ENCODE measurements around the gene TPTE2.

TPTE2 gene

DNA sequence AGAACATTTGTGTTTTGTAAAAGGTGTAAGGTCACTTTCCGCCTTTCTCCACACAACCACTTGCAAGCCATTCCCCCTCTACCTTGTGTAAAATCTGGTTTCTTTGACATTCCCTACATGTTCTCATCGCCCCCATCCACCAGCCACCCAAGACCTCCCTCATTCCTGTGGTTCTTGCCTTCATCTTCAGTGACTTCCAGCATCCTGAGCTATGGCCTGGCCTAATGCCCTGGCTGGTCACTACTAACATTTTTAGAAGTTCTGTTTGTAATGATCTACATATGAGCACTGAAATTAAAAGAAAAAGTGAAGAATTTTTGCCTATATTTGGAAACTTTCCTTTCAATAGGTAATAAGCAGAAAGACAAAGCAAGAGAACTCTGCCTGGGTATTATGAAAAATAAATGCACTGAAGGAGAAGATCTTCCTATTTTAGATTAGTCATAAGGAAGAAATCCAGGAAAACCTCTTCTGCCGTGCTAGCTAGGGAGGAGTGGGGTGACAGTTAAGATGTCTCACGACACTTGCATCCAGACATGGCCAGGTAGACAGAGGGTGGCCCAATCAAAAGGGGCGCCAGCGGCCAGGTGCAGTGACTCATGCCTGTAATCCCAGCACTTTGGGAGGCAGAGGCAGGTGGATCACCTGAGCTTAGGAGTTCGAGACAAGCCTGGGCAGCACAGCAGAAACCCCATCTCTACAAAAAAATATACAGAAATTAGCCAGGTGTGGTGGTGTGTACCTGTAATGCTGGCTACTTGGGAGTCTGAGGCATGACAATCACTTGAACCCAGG is 44.0 kb upstream of the TPTE2 start:
- no peaks in the 10 kb centered on the region for H3K9me2 ChIP-seq (ENCODE audit: low read depth, low read length)
- TF ChIP-seq EZH2 (IDR thresholded peaks at IDR 0.05; ENCODE audit: borderline replicate concordance, low read length) = no peak
- TF ChIP-seq, protein P1, sequence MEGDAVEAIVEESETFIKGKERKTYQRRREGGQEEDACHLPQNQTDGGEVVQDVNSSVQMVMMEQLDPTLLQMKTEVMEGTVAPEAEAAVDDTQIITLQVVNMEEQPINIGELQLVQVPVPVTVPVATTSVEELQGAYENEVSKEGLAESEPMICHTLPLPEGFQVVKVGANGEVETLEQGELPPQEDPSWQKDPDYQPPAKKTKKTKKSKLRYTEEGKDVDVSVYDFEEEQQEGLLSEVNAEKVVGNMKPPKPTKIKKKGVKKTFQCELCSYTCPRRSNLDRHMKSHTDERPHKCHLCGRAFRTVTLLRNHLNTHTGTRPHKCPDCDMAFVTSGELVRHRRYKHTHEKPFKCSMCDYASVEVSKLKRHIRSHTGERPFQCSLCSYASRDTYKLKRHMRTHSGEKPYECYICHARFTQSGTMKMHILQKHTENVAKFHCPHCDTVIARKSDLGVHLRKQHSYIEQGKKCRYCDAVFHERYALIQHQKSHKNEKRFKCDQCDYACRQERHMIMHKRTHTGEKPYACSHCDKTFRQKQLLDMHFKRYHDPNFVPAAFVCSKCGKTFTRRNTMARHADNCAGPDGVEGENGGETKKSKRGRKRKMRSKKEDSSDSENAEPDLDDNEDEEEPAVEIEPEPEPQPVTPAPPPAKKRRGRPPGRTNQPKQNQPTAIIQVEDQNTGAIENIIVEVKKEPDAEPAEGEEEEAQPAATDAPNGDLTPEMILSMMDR (IDR thresholded peaks at IDR 0.05; ENCODE audit: low read length) = no peak
- H3K9me3 ChIP-seq (ENCODE audit: low read length) = 0 out of 2 replicates have a peak, but pooled peaks cover 6% of the 10 kb centered on the region
- H3K9ac ChIP-seq (ENCODE audit: low read length) = no peak overlapping the region
- no peak overlapping the region for H2AFZ ChIP-seq (ENCODE audit: low read length)
- H3K4me2 ChIP-seq (ENCODE audit: low read length) = no peak overlapping the region
- H3K4me3 ChIP-seq (ENCODE audit: low read depth, low read length, poor library complexity, severe bottlenecking) = no peak overlapping the region
- no peak overlapping the region for H3K27ac ChIP-seq (ENCODE audit: low read depth, low read length, poor library complexity, severe bottlenecking)
- H3K79me2 ChIP-seq (ENCODE audit: insufficient read depth, low read length) = no peaks in the 10 kb centered on the region
- H3F3A ChIP-seq (ENCODE audit: insufficient read depth, low read length) = no peaks in the 10 kb centered on the region
- H4K20me1 ChIP-seq (ENCODE audit: insufficient read depth, low read length) = no peaks in the 10 kb centered on the region
- peaks cover 8% of the 10 kb centered on the region; the same call in 1 of the 2 replicates for H3K36me3 ChIP-seq (ENCODE audit: insufficient read depth, low read length)
- H3K4me1 ChIP-seq (ENCODE audit: insufficient read depth, low read length, severe bottlenecking) = peaks cover 13% of the 10 kb centered on the region
- no peaks in the 10 kb centered on the region; the same call in 1 of the 2 replicates for H3K27me3 ChIP-seq (ENCODE audit: insufficient read depth, low read length)

DNA sequence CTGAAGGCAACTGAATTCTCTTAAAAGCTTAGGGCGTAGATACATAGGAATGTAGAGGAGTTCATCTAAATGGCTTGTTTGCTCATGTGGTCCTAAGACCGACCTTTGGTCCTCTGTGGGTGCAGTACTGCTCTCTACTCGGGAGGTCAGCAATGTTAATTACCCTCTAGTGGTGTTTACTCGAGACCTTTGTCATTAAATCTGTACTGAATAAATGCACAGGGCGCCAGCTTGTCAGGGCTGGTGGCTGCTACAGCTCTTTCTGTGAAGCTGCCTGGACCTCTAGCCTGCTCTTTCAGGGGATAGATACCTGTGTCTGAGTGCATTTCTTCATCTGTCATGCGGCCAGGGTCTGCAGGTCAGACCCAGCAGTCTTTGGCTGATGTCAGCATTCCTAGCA is 43.0 kb upstream of the TPTE2 start:
- Histone ChIP-seq H3K9me3 (ENCODE audit: low read length) (0 out of 2 replicates have a peak, but pooled peaks cover 6% of the 10 kb centered on the region), H3K9me2 (ENCODE audit: low read depth, low read length) (no peaks in the 10 kb centered on the region), H2AFZ (ENCODE audit: low read length) (no peak overlapping the region), H3K4me3 (ENCODE audit: low read depth, low read length, poor library complexity, severe bottlenecking) (no peak overlapping the region), H3K79me2 (ENCODE audit: insufficient read depth, low read length) (no peaks in the 10 kb centered on the region), H3K9ac (ENCODE audit: low read length) (no peak overlapping the region), H4K20me1 (ENCODE audit: insufficient read depth, low read length) (no peaks in the 10 kb centered on the region), H3K36me3 (ENCODE audit: insufficient read depth, low read length) (peaks cover 8% of the 10 kb centered on the region; the same call in 1 of the 2 replicates), H3K27ac (ENCODE audit: low read depth, low read length, poor library complexity, severe bottlenecking) (no peak overlapping the region), H3K27me3 (ENCODE audit: insufficient read depth, low read length) (no peaks in the 10 kb centered on the region; the same call in 1 of the 2 replicates), H3K4me2 (ENCODE audit: low read length) (no peak overlapping the region), H3F3A (ENCODE audit: insufficient read depth, low read length) (no peaks in the 10 kb centered on the region), H3K4me1 (ENCODE audit: insufficient read depth, low read length, severe bottlenecking) (peaks cover 13% of the 10 kb centered on the region)
- TF ChIP-seq EZH2 (IDR thresholded peaks at IDR 0.05; ENCODE audit: borderline replicate concordance, low read length) = no peak
- TF ChIP-seq, protein P1 (IDR thresholded peaks at IDR 0.05; ENCODE audit: low read length) = no peak

DNA sequence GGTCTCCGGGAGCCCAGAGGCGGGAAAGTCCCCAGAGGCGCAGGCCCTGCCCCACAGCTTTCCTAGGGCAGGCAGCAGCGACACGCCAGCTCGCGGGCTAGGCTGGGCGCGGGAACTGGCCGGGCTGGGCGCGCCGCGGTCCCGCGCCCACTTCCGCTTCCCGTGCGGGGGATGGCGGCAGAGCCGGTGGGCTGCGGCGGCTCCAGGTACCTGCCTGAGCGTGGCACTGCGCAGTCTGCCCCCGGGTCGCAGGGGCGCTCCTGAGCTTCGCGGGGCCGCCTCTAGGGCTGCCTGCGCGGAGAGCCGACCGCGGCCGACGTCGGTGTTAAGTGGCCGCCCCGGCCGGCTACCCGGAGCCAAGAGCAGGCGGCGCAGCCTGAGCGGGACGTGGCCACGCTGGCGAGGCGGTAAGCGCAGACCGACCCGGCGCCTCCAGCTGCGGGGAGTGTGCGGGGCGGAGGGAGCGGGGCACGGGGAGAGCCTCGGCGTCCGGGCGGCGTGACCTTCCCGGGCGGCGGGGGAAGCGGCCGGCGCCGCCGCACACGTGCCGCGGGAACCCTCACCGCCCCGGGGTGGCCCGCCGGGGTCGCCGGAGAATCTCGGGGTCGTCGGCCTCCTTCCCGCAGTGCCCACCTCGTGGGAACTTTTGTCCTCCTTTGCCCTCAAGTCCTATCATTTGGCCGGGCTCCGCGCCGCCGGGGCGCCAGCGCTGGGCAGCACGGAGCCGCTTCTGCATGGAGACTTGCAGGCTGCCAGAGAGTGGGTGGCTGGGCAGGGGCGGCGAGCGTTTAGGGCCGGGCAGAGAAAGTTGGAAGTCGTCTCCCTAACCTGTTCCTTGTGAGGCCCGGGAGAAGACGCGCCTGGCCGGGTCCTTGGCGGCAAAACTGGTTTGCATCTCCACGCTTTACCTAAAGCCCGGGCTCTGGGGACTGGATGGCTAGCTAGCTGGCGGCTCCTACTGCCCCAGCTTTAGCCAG is 40.7 kb upstream of the TPTE2 start:
- Histone ChIP-seq H3K36me3 (ENCODE audit: insufficient read depth, low read length) (peaks cover 8% of the 10 kb centered on the region; the same call in 1 of the 2 replicates), H3K27ac (ENCODE audit: low read depth, low read length, poor library complexity, severe bottlenecking) (no peak overlapping the region), H3K27me3 (ENCODE audit: insufficient read depth, low read length) (no peaks in the 10 kb centered on the region; the same call in 1 of the 2 replicates), H3K4me2 (ENCODE audit: low read length) (peak overlapping the region; percentile 90), H3K4me3 (ENCODE audit: low read depth, low read length, poor library complexity, severe bottlenecking) (peak overlapping the region; percentile 62), H3F3A (ENCODE audit: insufficient read depth, low read length) (no peaks in the 10 kb centered on the region), H3K9me3 (ENCODE audit: low read length) (0 out of 2 replicates have a peak, but pooled peaks cover 6% of the 10 kb centered on the region), H3K4me1 (ENCODE audit: insufficient read depth, low read length, severe bottlenecking) (peaks cover 13% of the 10 kb centered on the region), H4K20me1 (ENCODE audit: insufficient read depth, low read length) (no peaks in the 10 kb centered on the region), H3K79me2 (ENCODE audit: insufficient read depth, low read length) (no peaks in the 10 kb centered on the region), H2AFZ (ENCODE audit: low read length) (no peak overlapping the region), H3K9me2 (ENCODE audit: low read depth, low read length) (no peaks in the 10 kb centered on the region), H3K9ac (ENCODE audit: low read length) (peak overlapping the region; percentile 73)
- TF ChIP-seq, protein P1 (IDR thresholded peaks at IDR 0.05; ENCODE audit: low read length) = peak; percentile 26
- no peak for TF ChIP-seq EZH2 (IDR thresholded peaks at IDR 0.05; ENCODE audit: borderline replicate concordance, low read length)

All from OCI-LY1 (cell line).